ENCODE measurements around the gene ARMCX6.

ARMCX6 gene

DNA sequence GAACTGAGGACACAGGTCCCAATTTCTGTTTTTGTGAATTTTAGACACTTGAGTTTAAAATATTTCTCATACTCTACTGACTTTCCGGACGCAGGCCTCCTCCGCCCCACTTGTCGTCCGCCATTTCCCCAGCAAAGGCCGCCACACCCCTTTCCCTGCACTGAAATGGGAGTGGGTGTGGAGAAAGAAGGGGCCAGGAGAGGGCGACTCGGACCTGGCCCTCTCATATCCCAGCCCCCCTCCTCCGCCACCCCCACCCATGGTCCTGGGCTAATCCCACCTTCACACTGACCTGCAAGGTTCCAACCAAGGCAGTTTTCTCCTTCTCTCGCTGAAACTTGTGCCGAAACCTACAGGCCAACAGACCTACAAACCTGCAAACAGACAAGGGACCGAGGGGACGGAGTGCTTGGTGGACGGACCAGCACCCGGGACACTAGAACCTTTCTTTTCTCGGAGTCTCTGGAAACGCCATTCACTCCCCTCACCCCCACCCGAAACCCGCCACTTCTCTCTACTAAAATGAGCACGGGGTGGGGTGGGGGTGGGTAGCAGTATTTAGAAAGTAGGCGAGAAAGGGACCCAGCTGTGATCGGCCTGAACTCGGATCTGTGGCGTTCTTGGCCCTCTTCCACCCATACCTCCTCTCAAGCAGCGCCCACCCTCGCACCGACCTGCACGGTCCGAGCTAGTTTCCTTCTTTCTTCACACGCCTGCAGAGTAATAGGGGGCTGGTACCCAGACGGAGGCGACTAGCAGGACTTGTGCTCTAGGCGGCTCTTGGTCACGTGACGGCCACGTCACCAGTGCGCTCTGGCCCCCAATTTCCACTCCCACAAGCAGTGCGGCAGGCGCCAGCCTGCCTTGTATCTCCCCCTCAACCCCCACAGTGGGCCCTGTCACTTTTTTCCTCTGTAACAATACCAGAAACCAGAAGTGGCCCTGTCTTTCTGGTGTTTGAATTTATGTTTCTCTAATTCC lies at the start of gene ARMCX6:
Gene ARMCX6, minus strand, starts transcription at position 790 of the 981 bp plus-strand sequence. CDS start 1,380 bp downstream, outside the sequence.
- TF ChIP-seq, protein P1, sequence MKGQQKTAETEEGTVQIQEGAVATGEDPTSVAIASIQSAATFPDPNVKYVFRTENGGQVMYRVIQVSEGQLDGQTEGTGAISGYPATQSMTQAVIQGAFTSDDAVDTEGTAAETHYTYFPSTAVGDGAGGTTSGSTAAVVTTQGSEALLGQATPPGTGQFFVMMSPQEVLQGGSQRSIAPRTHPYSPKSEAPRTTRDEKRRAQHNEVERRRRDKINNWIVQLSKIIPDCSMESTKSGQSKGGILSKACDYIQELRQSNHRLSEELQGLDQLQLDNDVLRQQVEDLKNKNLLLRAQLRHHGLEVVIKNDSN (IDR thresholded peaks at IDR 0.05) = peak; percentile 91
- TF ChIP-seq FOXM1 (IDR thresholded peaks at IDR 0.05; ENCODE audit: borderline replicate concordance, low read depth) (no peak), YY1 (IDR thresholded peaks at IDR 0.05; ENCODE audit: low read depth) (peak; percentile 69)

DNA sequence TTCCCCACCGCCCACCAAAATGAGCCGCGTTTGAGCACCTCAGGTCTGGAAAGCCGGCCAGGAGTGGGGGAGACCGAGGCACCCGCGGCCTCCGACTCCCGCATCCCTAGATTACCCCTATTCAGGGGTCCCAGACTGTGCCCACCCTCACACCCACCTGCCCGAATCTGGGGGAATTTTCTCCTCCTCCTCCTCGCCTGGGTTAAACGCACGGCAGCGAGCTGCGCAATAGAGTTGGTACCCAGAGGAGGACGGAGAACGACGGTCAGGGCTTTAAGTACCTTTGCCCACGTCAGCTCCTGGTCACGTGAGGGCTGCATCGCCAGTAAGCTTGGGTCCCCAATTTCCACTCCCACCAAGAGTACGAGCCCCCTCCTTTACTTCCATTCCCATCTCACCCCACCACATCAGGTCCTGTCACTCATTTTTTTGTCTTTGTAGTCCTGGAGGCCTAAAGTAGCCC lies 41.8 kb upstream of the ARMCX6 start, which contains the start of gene ARMCX2:
Gene ARMCX2, minus strand, starts transcription at position 250 of the 463 bp plus-strand sequence. CDS start 2,262 bp downstream, outside the sequence.
- TF ChIP-seq, protein P2, sequence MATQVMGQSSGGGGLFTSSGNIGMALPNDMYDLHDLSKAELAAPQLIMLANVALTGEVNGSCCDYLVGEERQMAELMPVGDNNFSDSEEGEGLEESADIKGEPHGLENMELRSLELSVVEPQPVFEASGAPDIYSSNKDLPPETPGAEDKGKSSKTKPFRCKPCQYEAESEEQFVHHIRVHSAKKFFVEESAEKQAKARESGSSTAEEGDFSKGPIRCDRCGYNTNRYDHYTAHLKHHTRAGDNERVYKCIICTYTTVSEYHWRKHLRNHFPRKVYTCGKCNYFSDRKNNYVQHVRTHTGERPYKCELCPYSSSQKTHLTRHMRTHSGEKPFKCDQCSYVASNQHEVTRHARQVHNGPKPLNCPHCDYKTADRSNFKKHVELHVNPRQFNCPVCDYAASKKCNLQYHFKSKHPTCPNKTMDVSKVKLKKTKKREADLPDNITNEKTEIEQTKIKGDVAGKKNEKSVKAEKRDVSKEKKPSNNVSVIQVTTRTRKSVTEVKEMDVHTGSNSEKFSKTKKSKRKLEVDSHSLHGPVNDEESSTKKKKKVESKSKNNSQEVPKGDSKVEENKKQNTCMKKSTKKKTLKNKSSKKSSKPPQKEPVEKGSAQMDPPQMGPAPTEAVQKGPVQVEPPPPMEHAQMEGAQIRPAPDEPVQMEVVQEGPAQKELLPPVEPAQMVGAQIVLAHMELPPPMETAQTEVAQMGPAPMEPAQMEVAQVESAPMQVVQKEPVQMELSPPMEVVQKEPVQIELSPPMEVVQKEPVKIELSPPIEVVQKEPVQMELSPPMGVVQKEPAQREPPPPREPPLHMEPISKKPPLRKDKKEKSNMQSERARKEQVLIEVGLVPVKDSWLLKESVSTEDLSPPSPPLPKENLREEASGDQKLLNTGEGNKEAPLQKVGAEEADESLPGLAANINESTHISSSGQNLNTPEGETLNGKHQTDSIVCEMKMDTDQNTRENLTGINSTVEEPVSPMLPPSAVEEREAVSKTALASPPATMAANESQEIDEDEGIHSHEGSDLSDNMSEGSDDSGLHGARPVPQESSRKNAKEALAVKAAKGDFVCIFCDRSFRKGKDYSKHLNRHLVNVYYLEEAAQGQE (IDR thresholded peaks at IDR 0.05; ENCODE audit: low read depth) = no peak
- no peak for TF ChIP-seq EGR1 (IDR thresholded peaks at IDR 0.05)
- TF ChIP-seq NFIC (IDR thresholded peaks at IDR 0.05) = no peak
- TF ChIP-seq CEBPB (IDR thresholded peaks at IDR 0.05) = no peak
- TF ChIP-seq, protein P1 (IDR thresholded peaks at IDR 0.05) = no peak
- TF ChIP-seq, protein P3, sequence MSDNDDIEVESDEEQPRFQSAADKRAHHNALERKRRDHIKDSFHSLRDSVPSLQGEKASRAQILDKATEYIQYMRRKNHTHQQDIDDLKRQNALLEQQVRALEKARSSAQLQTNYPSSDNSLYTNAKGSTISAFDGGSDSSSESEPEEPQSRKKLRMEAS (IDR thresholded peaks at IDR 0.05) = no peak
- no peak for TF ChIP-seq TCF12 (IDR thresholded peaks at IDR 0.05; ENCODE audit: low read depth)
- TF ChIP-seq FOXM1 (IDR thresholded peaks at IDR 0.05; ENCODE audit: borderline replicate concordance, low read depth) = no peak
- TF ChIP-seq TEAD4 (IDR thresholded peaks at IDR 0.05) = no peak
- no peak for TF ChIP-seq YY1 (IDR thresholded peaks at IDR 0.05; ENCODE audit: low read depth)
- no peak for TF ChIP-seq EP300 (IDR thresholded peaks at IDR 0.05; ENCODE audit: borderline replicate concordance)
- no peak for TF ChIP-seq TAF1 (IDR thresholded peaks at IDR 0.05; ENCODE audit: low read depth)

DNA sequence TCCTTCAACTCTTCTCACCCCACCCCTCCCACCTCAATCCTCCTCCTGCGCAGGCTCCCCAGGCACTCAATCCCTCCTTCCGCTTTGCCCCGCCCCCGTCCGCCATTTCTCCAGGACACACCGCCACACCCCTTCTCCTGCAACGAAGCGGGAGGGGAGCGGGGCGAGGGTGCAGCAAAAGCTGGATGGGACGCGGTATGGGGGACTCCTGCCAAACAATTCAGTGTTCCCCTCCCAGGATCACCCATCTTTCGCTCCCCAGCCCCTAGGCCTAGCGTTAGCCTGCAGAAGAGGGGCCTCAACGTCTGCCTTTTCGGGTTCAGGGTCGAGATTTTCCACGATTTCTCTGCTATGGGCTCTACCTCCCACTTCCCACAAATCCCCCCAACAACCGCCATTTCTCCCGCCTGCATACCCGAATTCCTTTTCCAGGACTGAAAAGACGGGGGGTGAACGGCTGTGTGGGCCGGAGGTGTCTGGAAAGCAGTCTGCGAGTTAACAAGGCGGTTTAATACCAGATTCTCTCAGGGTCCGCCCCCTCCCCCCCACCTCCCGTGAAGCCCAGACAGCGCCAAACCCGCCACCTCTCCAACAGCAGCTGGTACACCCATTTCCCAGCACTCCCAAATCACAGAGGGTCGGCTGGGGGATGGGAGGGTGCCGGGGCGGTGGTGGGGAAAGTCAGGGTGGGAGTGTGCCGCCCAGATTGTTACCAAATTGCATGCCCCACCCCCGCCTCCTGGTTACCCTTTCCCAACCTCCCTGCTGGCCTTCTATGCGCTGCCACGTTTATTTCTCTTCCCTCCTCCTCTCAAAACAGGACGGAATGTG lies 41.1 kb upstream of the ARMCX6 start:
- TF ChIP-seq RAD21 (IDR thresholded peaks at IDR 0.05; ENCODE audit: low read depth) (no peak), TCF12 (IDR thresholded peaks at IDR 0.05; ENCODE audit: low read depth) (no peak), CEBPB (IDR thresholded peaks at IDR 0.05) (no peak), EP300 (IDR thresholded peaks at IDR 0.05; ENCODE audit: borderline replicate concordance) (no peak), YY1 (IDR thresholded peaks at IDR 0.05; ENCODE audit: low read depth) (peak; percentile 85), NFIC (IDR thresholded peaks at IDR 0.05) (no peak), FOXM1 (IDR thresholded peaks at IDR 0.05; ENCODE audit: borderline replicate concordance, low read depth) (no peak), TEAD4 (IDR thresholded peaks at IDR 0.05) (no peak), TAF1 (IDR thresholded peaks at IDR 0.05; ENCODE audit: low read depth) (0 out of 2 replicates have a peak, but pooled peaks have one; percentile 24)
- TF ChIP-seq, protein P2 (IDR thresholded peaks at IDR 0.05; ENCODE audit: low read depth) = no peak
- TF ChIP-seq, protein P3 (IDR thresholded peaks at IDR 0.05) = 0 out of 2 replicates have a peak, but pooled peaks have one; percentile 33

DNA sequence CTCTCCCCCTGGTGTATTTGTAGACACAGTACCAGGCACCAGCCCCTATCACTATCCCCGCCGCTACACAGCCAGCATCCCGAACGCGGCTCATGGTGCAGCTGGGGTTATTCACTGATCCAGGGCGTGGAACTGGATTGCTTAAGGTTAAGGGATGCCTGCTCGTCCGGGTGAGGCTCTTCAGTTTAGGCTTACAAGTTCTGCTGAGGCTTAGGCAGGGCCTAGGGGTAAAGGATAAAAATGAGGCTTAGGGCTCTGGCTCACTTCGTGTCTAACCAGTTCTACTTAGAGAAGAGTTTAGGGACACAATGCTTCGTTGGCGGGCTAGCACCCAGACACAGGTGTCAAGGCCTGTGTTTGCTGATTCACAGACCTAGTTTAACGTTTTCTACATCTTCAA lies 39.7 kb upstream of the ARMCX6 start:
- TF ChIP-seq TCF12 (IDR thresholded peaks at IDR 0.05; ENCODE audit: low read depth) (no peak), CEBPB (IDR thresholded peaks at IDR 0.05) (no peak), EGR1 (IDR thresholded peaks at IDR 0.05) (no peak), ZBTB7A (IDR thresholded peaks at IDR 0.05; ENCODE audit: low read depth) (no peak), NFIC (IDR thresholded peaks at IDR 0.05) (no peak), FOXM1 (IDR thresholded peaks at IDR 0.05; ENCODE audit: borderline replicate concordance, low read depth) (no peak), EP300 (IDR thresholded peaks at IDR 0.05; ENCODE audit: borderline replicate concordance) (no peak), RAD21 (IDR thresholded peaks at IDR 0.05; ENCODE audit: low read depth) (no peak), TAF1 (IDR thresholded peaks at IDR 0.05; ENCODE audit: low read depth) (no peak), YY1 (IDR thresholded peaks at IDR 0.05; ENCODE audit: low read depth) (no peak)
- TF ChIP-seq, protein P3 (IDR thresholded peaks at IDR 0.05) = no peak
- TF ChIP-seq, protein P2 (IDR thresholded peaks at IDR 0.05; ENCODE audit: low read depth) = no peak
- TF ChIP-seq, protein P1 (IDR thresholded peaks at IDR 0.05) = no peak

All from Ishikawa (cell line).